ENCODE results near the gene CSNK2B.

The CSNK2B gene

GRCh38 chr6:31622684-31623091 lies 43.2 kb upstream of the CSNK2B start:
- H3K4me3 ChIP-seq (ENCODE audit: low read depth, low read length) = peak overlapping the region; percentile 99
- TF ChIP-seq CTCF (IDR thresholded peaks at IDR 0.05; ENCODE audit: control insufficient read depth, extremely low read depth, insufficient read depth) = no peak
- DNase-seq (ENCODE audit: low read depth) = peak; percentile 86

GRCh38 chr6:31624070-31624469 lies 41.8 kb upstream of the CSNK2B start:
- DNase-seq (ENCODE audit: low read depth) = no peak
- no peak for TF ChIP-seq CTCF (IDR thresholded peaks at IDR 0.05; ENCODE audit: control insufficient read depth, extremely low read depth, insufficient read depth)
- H3K4me3 ChIP-seq (ENCODE audit: low read depth, low read length) = no peak overlapping the region

DNA sequence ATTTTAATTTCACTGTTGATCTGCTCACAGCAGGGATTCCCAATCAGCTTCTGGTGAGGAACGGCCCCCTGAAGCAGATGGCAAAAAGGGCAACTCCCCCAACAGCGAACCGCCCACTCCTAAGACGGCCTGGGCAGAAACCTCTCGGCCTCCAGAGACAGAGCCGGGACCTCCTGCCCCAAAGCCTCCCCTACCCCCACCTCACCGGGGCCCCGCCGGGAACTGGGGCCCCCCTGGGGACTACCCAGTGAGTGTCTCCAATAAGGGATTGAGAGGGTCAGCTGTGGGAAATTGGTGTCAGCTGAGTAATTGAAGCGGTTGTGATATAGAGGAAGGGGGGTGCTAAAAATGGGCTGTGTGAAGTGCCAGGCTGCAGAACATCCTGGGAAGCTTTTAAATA lies 38.9 kb upstream of the CSNK2B start:
- H3K4me3 ChIP-seq (ENCODE audit: low read depth, low read length) = no peak overlapping the region
- DNase-seq (ENCODE audit: low read depth) = no peak
- TF ChIP-seq CTCF (IDR thresholded peaks at IDR 0.05; ENCODE audit: control insufficient read depth, extremely low read depth, insufficient read depth) = no peak

DNA sequence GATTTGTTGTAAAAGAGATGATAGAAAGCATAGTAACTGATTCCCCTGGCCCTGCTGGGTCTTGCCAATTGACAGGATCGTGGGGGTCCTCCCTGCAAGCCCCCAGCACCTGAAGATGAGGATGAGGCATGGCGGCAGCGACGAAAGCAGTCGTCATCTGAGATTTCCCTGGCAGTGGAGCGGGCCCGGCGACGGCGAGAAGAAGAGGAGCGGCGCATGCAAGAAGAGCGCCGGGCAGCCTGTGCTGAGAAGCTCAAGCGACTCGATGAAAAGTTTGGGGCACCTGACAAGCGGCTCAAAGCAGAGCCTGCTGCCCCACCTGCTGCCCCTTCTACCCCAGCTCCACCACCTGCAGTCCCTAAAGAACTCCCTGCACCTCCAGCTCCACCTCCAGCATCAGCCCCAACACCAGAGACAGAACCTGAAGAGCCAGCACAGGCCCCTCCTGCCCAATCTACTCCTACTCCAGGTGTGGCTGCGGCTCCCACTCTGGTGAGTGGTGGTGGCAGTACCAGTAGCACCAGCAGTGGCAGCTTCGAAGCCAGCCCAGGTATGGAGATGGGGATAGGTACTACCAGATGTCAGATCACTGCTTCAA lies 38.1 kb upstream of the CSNK2B start:
- no peak for TF ChIP-seq CTCF (IDR thresholded peaks at IDR 0.05; ENCODE audit: control insufficient read depth, extremely low read depth, insufficient read depth)
- no peak overlapping the region for H3K4me3 ChIP-seq (ENCODE audit: low read depth, low read length)

DNA sequence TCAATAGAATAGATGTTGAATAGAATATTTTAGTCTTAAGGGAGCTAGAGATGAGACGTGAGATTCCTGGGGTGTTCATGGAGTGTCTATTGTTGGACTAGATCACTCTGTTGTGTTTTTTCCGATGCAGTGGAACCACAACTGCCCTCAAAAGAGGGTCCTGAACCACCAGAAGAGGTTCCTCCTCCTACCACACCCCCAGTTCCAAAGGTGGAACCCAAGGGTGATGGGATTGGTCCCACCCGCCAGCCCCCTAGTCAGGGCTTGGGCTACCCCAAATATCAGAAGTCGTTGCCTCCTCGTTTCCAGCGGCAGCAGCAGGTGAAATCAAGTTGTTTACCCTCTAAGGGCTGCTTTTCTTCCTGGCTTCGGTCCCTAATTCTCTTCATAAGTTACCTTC lies 36.9 kb upstream of the CSNK2B start:
- no peak for DNase-seq (ENCODE audit: low read depth)
- no peak for TF ChIP-seq CTCF (IDR thresholded peaks at IDR 0.05; ENCODE audit: control insufficient read depth, extremely low read depth, insufficient read depth)
- no peak overlapping the region for H3K4me3 ChIP-seq (ENCODE audit: low read depth, low read length)

More for the DNA sequence above, 38.1 kb upstream of the CSNK2B start:
- DNase-seq (ENCODE audit: low read depth) = no peak

DNA sequence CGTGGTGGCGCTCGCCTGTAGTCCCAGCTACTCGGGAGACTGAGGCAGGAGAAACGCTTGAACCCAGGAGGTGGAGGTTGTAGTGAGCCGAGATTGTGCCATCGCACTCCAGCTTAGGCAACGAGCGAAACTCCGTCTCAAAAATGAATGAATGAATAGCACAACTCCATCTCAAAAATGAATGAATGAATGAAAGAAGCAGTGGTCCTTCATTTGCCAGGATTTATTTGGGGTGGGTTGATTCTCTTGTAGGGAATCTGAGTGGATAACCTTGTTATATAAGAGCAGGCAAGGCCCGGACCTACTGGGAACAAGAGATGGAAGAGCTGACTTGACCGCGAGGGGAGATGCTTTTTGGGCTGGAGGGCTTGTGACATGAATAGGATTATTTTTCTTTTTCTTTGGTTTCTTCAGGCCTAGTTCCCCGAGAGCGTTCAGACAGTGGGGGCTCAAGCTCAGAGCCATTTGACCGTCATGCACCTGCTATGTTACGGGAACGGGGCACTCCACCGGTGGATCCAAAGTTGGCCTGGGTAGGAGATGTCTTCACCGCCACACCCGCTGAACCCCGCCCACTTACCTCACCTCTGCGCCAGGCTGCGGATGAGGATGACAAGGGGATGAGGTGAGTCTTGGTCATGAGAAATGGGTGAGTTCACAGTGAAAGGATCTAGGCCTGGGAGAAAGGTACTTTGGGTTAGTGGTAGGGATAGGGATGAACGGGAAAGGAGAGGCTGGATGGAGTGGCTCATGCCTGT lies 35.5 kb upstream of the CSNK2B start:
- DNase-seq (ENCODE audit: low read depth) = no peak
- H3K4me3 ChIP-seq (ENCODE audit: low read depth, low read length) = no peak overlapping the region
- no peak for TF ChIP-seq CTCF (IDR thresholded peaks at IDR 0.05; ENCODE audit: control insufficient read depth, extremely low read depth, insufficient read depth)

Data from LNCaP clone FGC (cell line).